ENCODE data around the gene IPO4. TPM values are rescaled to one million over a fixed set of nuclear protein-coding genes. Genes with fewer than 3 reads are reported as not detected.

IPO4 gene
- total and polyA plus RNA-seq, 2 of the 13 experiments (the other 11 are each of a cell fraction or from before 2014, with no cell fraction given) = 39.0 to 179 TPM

GRCh38 chr14:24160850-24161804, 27.5 kb downstream of the IPO4 start, which contains the start of gene IRF9 (continued):
- peak; percentile 98 for TF ChIP-seq HMGXB3 (CRISPR knock-in tag; IDR thresholded peaks at IDR 0.05; ENCODE audit: borderline replicate concordance)
- no peak for TF ChIP-seq FOXM1 (CRISPR knock-in tag; IDR thresholded peaks at IDR 0.05)
- no peak for TF ChIP-seq SOX13 (IDR thresholded peaks at IDR 0.05)
- peak; percentile 60 to 91; a peak in 3 of 4 replicates for TF ChIP-seq SOX13 (CRISPR knock-in tag; conservative IDR thresholded peaks at IDR 0.05 in 1 of 2, IDR thresholded peaks at IDR 0.05 in 1 of 2)
- peak; percentile 98 for TF ChIP-seq ZSCAN9 (CRISPR knock-in tag; IDR thresholded peaks at IDR 0.05; ENCODE audit: borderline replicate concordance)
- TF ChIP-seq RXRB (CRISPR knock-in tag; IDR thresholded peaks at IDR 0.05; ENCODE audit: borderline replicate concordance) = peak; percentile 99
- TF ChIP-seq, protein P1, sequence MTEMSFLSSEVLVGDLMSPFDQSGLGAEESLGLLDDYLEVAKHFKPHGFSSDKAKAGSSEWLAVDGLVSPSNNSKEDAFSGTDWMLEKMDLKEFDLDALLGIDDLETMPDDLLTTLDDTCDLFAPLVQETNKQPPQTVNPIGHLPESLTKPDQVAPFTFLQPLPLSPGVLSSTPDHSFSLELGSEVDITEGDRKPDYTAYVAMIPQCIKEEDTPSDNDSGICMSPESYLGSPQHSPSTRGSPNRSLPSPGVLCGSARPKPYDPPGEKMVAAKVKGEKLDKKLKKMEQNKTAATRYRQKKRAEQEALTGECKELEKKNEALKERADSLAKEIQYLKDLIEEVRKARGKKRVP (CRISPR knock-in tag; IDR thresholded peaks at IDR 0.05) = peak in 1 of 2 experiments; percentile 93; a peak in 2 of 4 replicates
- TF ChIP-seq ZNF232 (CRISPR knock-in tag; IDR thresholded peaks at IDR 0.05; ENCODE audit: borderline replicate concordance) = peak; percentile 97
- peak; percentile 93 for TF ChIP-seq HIVEP1 (CRISPR knock-in tag; IDR thresholded peaks at IDR 0.05)
- peak; percentile 70; the same call in 1 of the 2 replicates for TF ChIP-seq ZNF12 (CRISPR knock-in tag; IDR thresholded peaks at IDR 0.05)
- TF ChIP-seq, protein P2, sequence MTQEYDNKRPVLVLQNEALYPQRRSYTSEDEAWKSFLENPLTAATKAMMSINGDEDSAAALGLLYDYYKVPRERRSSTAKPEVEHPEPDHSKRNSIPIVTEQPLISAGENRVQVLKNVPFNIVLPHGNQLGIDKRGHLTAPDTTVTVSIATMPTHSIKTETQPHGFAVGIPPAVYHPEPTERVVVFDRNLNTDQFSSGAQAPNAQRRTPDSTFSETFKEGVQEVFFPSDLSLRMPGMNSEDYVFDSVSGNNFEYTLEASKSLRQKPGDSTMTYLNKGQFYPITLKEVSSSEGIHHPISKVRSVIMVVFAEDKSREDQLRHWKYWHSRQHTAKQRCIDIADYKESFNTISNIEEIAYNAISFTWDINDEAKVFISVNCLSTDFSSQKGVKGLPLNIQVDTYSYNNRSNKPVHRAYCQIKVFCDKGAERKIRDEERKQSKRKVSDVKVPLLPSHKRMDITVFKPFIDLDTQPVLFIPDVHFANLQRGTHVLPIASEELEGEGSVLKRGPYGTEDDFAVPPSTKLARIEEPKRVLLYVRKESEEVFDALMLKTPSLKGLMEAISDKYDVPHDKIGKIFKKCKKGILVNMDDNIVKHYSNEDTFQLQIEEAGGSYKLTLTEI (CRISPR knock-in tag; conservative IDR thresholded peaks at IDR 0.05) = no peak
- TF ChIP-seq MAF1 (CRISPR knock-in tag; IDR thresholded peaks at IDR 0.05; ENCODE audit: borderline replicate concordance) = peak; percentile 89; the same call in 1 of the 2 replicates
- TF ChIP-seq RAD21 (CRISPR knock-in tag; IDR thresholded peaks at IDR 0.05) = peak; percentile 99
- TF ChIP-seq, protein P3, sequence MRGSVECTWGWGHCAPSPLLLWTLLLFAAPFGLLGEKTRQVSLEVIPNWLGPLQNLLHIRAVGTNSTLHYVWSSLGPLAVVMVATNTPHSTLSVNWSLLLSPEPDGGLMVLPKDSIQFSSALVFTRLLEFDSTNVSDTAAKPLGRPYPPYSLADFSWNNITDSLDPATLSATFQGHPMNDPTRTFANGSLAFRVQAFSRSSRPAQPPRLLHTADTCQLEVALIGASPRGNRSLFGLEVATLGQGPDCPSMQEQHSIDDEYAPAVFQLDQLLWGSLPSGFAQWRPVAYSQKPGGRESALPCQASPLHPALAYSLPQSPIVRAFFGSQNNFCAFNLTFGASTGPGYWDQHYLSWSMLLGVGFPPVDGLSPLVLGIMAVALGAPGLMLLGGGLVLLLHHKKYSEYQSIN (CRISPR knock-in tag; IDR thresholded peaks at IDR 0.05; ENCODE audit: borderline replicate concordance) = no peak
- peak; percentile 100 for TF ChIP-seq PHF5A (CRISPR knock-in tag; IDR thresholded peaks at IDR 0.05; ENCODE audit: low read depth, unreplicated experiment)
- TF ChIP-seq YEATS2 (CRISPR knock-in tag; IDR thresholded peaks at IDR 0.05; ENCODE audit: borderline replicate concordance) = peak; percentile 98

All from HepG2 (cell line).